ENCODE measurements around the gene RPRD1B.

The RPRD1B gene

GRCh38 chr20:38112930-38113294, 79.4 kb downstream of the RPRD1B start:
- DNase-seq (ENCODE audit: low spot score) (peak; percentile 75), ATAC-seq (ENCODE audit: low read depth) (no peak)
- TF ChIP-seq CTCF (IDR thresholded peaks at IDR 0.05; ENCODE audit: poor library complexity, severe bottlenecking), result no peak
- H3K27me3 ChIP-seq (ENCODE audit: insufficient read depth, poor library complexity, severe bottlenecking), result no peaks in the 10 kb centered on the region
- H3K36me3 ChIP-seq (ENCODE audit: low read depth), result no peaks in the 10 kb centered on the region
- peaks cover 3% of the 10 kb centered on the region for H3K9me3 ChIP-seq (ENCODE audit: severe bottlenecking)
- peaks cover 52% of the 10 kb centered on the region for H3K4me1 ChIP-seq (ENCODE audit: insufficient read depth, poor library complexity, severe bottlenecking)
- H3K27ac ChIP-seq (ENCODE audit: poor library complexity, severe bottlenecking), result no peak overlapping the region
- no peak overlapping the region for H3K4me3 ChIP-seq (ENCODE audit: severe bottlenecking)

- ATAC-seq (ENCODE audit: low read depth) (no peak), DNase-seq (ENCODE audit: low spot score) (peak; percentile 86)
- Histone ChIP-seq H3K9me3 (ENCODE audit: severe bottlenecking) (peaks cover 3% of the 10 kb centered on the region), H3K36me3 (ENCODE audit: low read depth) (no peaks in the 10 kb centered on the region), H3K27ac (ENCODE audit: poor library complexity, severe bottlenecking) (peak overlapping the region; percentile 87), H3K4me3 (ENCODE audit: severe bottlenecking) (no peak overlapping the region), H3K27me3 (ENCODE audit: insufficient read depth, poor library complexity, severe bottlenecking) (no peaks in the 10 kb centered on the region), H3K4me1 (ENCODE audit: insufficient read depth, poor library complexity, severe bottlenecking) (peaks cover 51% of the 10 kb centered on the region)
- peak; percentile 83 for TF ChIP-seq CTCF (IDR thresholded peaks at IDR 0.05; ENCODE audit: poor library complexity, severe bottlenecking)
Measured at GRCh38 chr20:38113401-38114325, 80.1 kb downstream of the RPRD1B start.

GRCh38 chr20:38114353-38114791, 80.8 kb downstream of the RPRD1B start:
- Histone ChIP-seq H3K9me3 (ENCODE audit: severe bottlenecking) (peaks cover 3% of the 10 kb centered on the region), H3K27me3 (ENCODE audit: insufficient read depth, poor library complexity, severe bottlenecking) (no peaks in the 10 kb centered on the region), H3K27ac (ENCODE audit: poor library complexity, severe bottlenecking) (peak overlapping the region; percentile 87), H3K4me3 (ENCODE audit: severe bottlenecking) (no peak overlapping the region), H3K36me3 (ENCODE audit: low read depth) (no peaks in the 10 kb centered on the region), H3K4me1 (ENCODE audit: insufficient read depth, poor library complexity, severe bottlenecking) (peaks cover 43% of the 10 kb centered on the region)
- TF ChIP-seq CTCF (IDR thresholded peaks at IDR 0.05; ENCODE audit: poor library complexity, severe bottlenecking), result no peak
- DNase-seq (ENCODE audit: low spot score) (peak; percentile 61), ATAC-seq (ENCODE audit: low read depth) (no peak)

GRCh38 chr20:38115205-38115604, 81.7 kb downstream of the RPRD1B start:
- peak overlapping the region; percentile 87 for H3K27ac ChIP-seq (ENCODE audit: poor library complexity, severe bottlenecking)
- no peaks in the 10 kb centered on the region for H3K36me3 ChIP-seq (ENCODE audit: low read depth)
- H3K4me3 ChIP-seq (ENCODE audit: severe bottlenecking), result no peak overlapping the region
- peaks cover 3% of the 10 kb centered on the region for H3K9me3 ChIP-seq (ENCODE audit: severe bottlenecking)
- no peak for ATAC-seq (ENCODE audit: low read depth)
- peaks cover 35% of the 10 kb centered on the region for H3K4me1 ChIP-seq (ENCODE audit: insufficient read depth, poor library complexity, severe bottlenecking)
- peak; percentile 73 for TF ChIP-seq CTCF (IDR thresholded peaks at IDR 0.05; ENCODE audit: poor library complexity, severe bottlenecking)
- no peaks in the 10 kb centered on the region for H3K27me3 ChIP-seq (ENCODE audit: insufficient read depth, poor library complexity, severe bottlenecking)
- no peak for DNase-seq (ENCODE audit: low spot score)

GRCh38 chr20:38115896-38116295, 82.3 kb downstream of the RPRD1B start:
- no peak for DNase-seq (ENCODE audit: low spot score)
- H3K36me3 ChIP-seq (ENCODE audit: low read depth), result no peaks in the 10 kb centered on the region
- ATAC-seq (ENCODE audit: low read depth), result no peak
- H3K4me1 ChIP-seq (ENCODE audit: insufficient read depth, poor library complexity, severe bottlenecking), result peaks cover 28% of the 10 kb centered on the region
- no peak for TF ChIP-seq CTCF (IDR thresholded peaks at IDR 0.05; ENCODE audit: poor library complexity, severe bottlenecking)
- peaks cover 3% of the 10 kb centered on the region for H3K9me3 ChIP-seq (ENCODE audit: severe bottlenecking)
- peak overlapping the region; percentile 87 for H3K27ac ChIP-seq (ENCODE audit: poor library complexity, severe bottlenecking)
- no peak overlapping the region for H3K4me3 ChIP-seq (ENCODE audit: severe bottlenecking)
- no peaks in the 10 kb centered on the region for H3K27me3 ChIP-seq (ENCODE audit: insufficient read depth, poor library complexity, severe bottlenecking)

Data from RWPE2 (cell line).